ENCODE data around the gene MAP2K5. TPM values are rescaled to one million over a fixed set of nuclear protein-coding genes. Genes with fewer than 3 reads are reported as not detected.

Gene MAP2K5
- total RNA-seq, 2 experiments from 2014 or later: 18.0 to 26.7 TPM

DNA sequence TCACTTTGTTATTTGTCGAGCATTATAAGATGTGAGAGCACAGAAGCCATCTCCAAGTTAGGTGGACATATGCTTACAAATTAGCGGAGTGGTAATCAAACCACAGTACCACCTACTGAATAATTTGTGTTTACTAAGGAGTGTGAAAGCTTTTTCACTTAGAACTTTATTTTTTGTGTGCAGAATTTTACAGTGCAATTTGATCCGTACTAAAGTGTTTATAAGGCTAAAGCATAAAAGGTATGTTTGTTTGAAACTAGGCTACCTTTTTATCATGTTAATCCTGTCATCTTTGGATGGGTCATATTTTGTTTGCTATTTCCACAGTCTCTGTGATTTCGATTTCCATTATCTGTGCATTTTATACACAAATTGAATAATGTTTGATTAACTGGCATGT is 37.5 kb downstream of the MAP2K5 start:
- CTCF ChIA-PET: interaction anchor here (1.5 kb wide), 1 partner anchor 135 kb away, joined by 3 read pairs; no protein-coding TSS in a partner anchor
- intact Hi-C loops (cut with DNase I, micrococcal nuclease): no loop called here
- no peak overlapping the region for H3K4me3 Mint-ChIP-seq
- H3K9me3 Mint-ChIP-seq (ENCODE audit: low read depth): no peaks in the 10 kb centered on the region
- ATAC-seq (no peak), DNase-seq (no peak)
- peaks cover 1% of the 10 kb centered on the region for H3K4me1 Mint-ChIP-seq
- H3K36me3 Mint-ChIP-seq (ENCODE audit: low read depth): peaks cover 4% of the 10 kb centered on the region
- no peak overlapping the region for H3K27ac Mint-ChIP-seq
- POLR2A ChIA-PET: no interaction called here
- H3K27me3 Mint-ChIP-seq: no peaks in the 10 kb centered on the region

DNA sequence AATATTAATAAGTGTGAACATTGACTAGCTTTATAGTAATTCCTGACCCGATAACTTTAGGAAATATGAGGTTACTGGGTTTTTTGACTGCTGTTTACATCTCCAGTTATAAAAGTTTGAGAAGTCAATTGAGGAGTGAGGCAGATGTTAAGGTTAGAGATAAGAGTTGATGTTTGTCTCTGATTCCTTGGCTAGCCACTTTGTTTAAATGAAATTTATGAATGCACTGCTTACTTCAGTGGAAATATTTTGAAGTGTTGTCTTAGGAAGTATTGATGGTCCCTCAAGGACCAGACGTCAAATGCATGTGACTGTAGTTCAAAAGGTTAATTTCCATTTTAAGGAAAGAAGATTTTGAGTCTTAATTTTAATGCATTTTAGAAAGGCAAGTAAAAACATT is 41.7 kb downstream of the MAP2K5 start:
- H3K4me1 Mint-ChIP-seq: no peaks in the 10 kb centered on the region
- H3K27ac Mint-ChIP-seq: no peak overlapping the region
- H3K36me3 Mint-ChIP-seq (ENCODE audit: low read depth): peaks cover 16% of the 10 kb centered on the region
- ChIA-PET CTCF (no interaction called here), POLR2A (no interaction called here)
- intact Hi-C loops (cut with DNase I, micrococcal nuclease): no loop called here
- H3K9me3 Mint-ChIP-seq (ENCODE audit: low read depth): no peaks in the 10 kb centered on the region
- DNase-seq (no peak), ATAC-seq (no peak)
- H3K4me3 Mint-ChIP-seq: no peak overlapping the region
- no peaks in the 10 kb centered on the region for H3K27me3 Mint-ChIP-seq

DNA sequence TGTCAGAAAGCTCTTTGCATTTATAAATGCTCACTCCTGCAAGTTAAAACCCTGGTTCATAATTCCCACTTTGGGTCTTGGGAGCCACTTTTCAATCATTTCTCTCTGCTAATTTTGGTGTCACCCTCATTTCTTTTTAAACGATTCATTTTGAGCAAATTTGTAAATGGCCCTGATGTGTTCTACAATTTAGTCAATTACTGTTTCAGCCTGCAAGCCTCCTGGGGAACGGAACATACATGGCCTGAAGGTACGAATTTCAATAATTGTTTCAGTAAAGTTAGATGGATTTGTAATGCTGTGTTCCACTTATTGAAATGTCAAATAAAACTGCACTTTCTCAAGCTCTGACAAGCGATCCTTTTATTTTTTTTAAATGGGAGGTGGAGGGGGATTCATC is 43.2 kb downstream of the MAP2K5 start:
- H3K36me3 Mint-ChIP-seq (ENCODE audit: low read depth): peaks cover 16% of the 10 kb centered on the region
- no peak for ATAC-seq
- intact Hi-C loops (cut with DNase I, micrococcal nuclease): no loop called here

GRCh38 chr15:67587331-67587730 is 44.8 kb downstream of the MAP2K5 start:
- intact Hi-C loops (cut with DNase I, micrococcal nuclease): no loop called here
- DNase-seq: no peak
- Mint-ChIP-seq H3K27me3 (no peaks in the 10 kb centered on the region), H3K4me3 (no peak overlapping the region), H3K27ac (no peak overlapping the region), H3K36me3 (ENCODE audit: low read depth) (peaks cover 16% of the 10 kb centered on the region), H3K9me3 (ENCODE audit: low read depth) (no peaks in the 10 kb centered on the region), H3K4me1 (no peaks in the 10 kb centered on the region)
- ATAC-seq: no peak
- ChIA-PET CTCF (no interaction called here), POLR2A (interaction anchor here (0.5 kb wide), 2 partner anchors 157 to 586 kb away, joined by 4 to 7 read pairs; no protein-coding TSS in a partner anchor)

More for the DNA sequence above, 43.2 kb downstream of the MAP2K5 start:
- Mint-ChIP-seq H3K27me3 (no peaks in the 10 kb centered on the region), H3K27ac (no peak overlapping the region), H3K4me1 (no peaks in the 10 kb centered on the region), H3K4me3 (no peak overlapping the region), H3K9me3 (ENCODE audit: low read depth) (no peaks in the 10 kb centered on the region)
- ChIA-PET POLR2A (no interaction called here), CTCF (interaction anchor here (1.2 kb wide), 1 partner anchor 13 kb away, joined by 3 read pairs; no protein-coding TSS in a partner anchor)
- no peak for DNase-seq

DNA sequence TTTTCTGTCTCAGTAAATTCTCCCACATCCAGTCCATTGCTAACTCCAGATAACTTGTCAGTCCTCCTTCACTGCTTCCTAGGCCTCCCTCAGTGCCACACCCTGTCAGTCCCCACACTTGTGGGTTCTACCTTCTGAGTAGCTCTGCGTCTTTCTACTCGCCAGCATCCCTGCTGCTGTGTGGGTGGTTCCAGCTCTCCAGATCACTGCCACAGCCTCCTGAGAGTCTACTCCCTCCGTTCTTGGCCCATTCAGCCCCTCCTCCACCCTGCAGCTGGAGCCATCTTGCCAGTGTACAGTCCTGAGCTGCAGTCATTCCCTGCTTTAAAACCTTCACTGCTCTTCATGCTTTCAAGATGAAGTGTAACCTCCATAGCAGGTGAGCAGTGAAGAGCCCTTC is 45.3 kb downstream of the MAP2K5 start:
- intact Hi-C loops (cut with DNase I, micrococcal nuclease): no loop called here
- POLR2A ChIA-PET: interaction anchor here (0.5 kb wide), 1 partner anchor 157 kb away, joined by 4 read pairs; no protein-coding TSS in a partner anchor
- H3K4me1 Mint-ChIP-seq: no peaks in the 10 kb centered on the region
- H3K4me3 Mint-ChIP-seq: no peak overlapping the region
- H3K27me3 Mint-ChIP-seq: no peaks in the 10 kb centered on the region
- peaks cover 18% of the 10 kb centered on the region for H3K36me3 Mint-ChIP-seq (ENCODE audit: low read depth)
- CTCF ChIA-PET: no interaction called here
- H3K27ac Mint-ChIP-seq: no peak overlapping the region
- ATAC-seq: no peak
- DNase-seq: no peak
- H3K9me3 Mint-ChIP-seq (ENCODE audit: low read depth): no peaks in the 10 kb centered on the region

DNA sequence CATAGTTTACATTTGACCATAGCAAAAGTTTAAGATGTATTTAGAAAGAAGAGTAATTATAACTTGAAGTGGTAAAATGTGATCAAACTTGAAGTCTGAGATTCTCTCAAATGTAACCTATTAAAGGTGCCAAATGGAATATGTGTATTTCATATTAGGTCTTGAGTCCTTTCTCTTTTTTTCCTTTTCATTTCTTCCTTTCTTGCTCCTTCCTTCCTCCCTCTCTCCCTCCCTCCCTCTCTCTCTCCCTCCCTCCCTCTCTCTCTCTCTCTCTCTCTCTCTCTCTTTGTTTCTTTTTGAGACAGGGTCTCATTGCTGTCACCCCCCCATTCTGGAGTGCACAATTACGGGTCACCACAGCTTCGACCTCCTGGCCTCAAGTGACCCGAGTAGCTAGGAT is 47.7 kb downstream of the MAP2K5 start:
- Mint-ChIP-seq H3K4me3 (no peak overlapping the region), H3K9me3 (ENCODE audit: low read depth) (no peaks in the 10 kb centered on the region), H3K4me1 (no peaks in the 10 kb centered on the region), H3K36me3 (ENCODE audit: low read depth) (peaks cover 22% of the 10 kb centered on the region), H3K27me3 (no peaks in the 10 kb centered on the region), H3K27ac (no peak overlapping the region)
- ATAC-seq: no peak
- ChIA-PET CTCF (interaction anchor here (0.6 kb wide), 1 partner anchor 94 kb away, joined by 3 read pairs; no protein-coding TSS in a partner anchor), POLR2A (no interaction called here)
- intact Hi-C loops (cut with DNase I, micrococcal nuclease): no loop called here
- no peak for DNase-seq

- intact Hi-C loops (cut with DNase I, micrococcal nuclease): no loop called here
- no peak overlapping the region for H3K27ac Mint-ChIP-seq
- no peak for ATAC-seq
- ChIA-PET POLR2A (no interaction called here), CTCF (interaction anchor here (0.7 kb wide), 1 partner anchor 13 kb away, joined by 3 read pairs; no protein-coding TSS in a partner anchor)
- DNase-seq: no peak
- no peak overlapping the region for H3K4me3 Mint-ChIP-seq
- H3K9me3 Mint-ChIP-seq (ENCODE audit: low read depth): no peaks in the 10 kb centered on the region
- no peaks in the 10 kb centered on the region for H3K27me3 Mint-ChIP-seq
- H3K4me1 Mint-ChIP-seq: no peaks in the 10 kb centered on the region
- peaks cover 21% of the 10 kb centered on the region for H3K36me3 Mint-ChIP-seq (ENCODE audit: low read depth)
Observed at GRCh38 chr15:67592245-67592644, 49.7 kb downstream of the MAP2K5 start.

DNA sequence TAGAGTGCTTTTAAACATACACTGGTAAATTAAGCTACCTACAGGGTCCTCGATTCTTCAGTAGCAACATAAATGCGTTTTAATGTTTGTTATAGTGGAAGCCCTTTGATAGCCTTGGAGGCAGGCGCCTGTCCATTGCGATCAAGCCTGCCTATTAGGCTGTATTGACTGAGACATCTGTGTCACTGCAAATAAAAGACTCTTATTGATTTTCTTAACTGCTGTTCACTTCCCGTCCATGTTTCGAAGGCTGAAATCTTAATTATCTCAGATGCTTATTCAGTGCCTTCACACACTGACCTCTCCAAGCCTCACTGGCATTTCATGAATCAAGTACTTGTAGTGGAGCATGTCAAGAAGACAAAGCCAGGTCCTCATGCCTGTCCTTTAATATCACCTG is 51.1 kb downstream of the MAP2K5 start:
- Mint-ChIP-seq H3K36me3 (ENCODE audit: low read depth) (peaks cover 13% of the 10 kb centered on the region), H3K9me3 (ENCODE audit: low read depth) (no peaks in the 10 kb centered on the region), H3K4me1 (no peaks in the 10 kb centered on the region), H3K27me3 (no peaks in the 10 kb centered on the region), H3K27ac (no peak overlapping the region), H3K4me3 (no peak overlapping the region)
- DNase-seq: no peak
- CTCF ChIA-PET: no interaction called here
- POLR2A ChIA-PET: no interaction called here
- ATAC-seq: no peak
- intact Hi-C loops (cut with DNase I, micrococcal nuclease): no loop called here

DNA sequence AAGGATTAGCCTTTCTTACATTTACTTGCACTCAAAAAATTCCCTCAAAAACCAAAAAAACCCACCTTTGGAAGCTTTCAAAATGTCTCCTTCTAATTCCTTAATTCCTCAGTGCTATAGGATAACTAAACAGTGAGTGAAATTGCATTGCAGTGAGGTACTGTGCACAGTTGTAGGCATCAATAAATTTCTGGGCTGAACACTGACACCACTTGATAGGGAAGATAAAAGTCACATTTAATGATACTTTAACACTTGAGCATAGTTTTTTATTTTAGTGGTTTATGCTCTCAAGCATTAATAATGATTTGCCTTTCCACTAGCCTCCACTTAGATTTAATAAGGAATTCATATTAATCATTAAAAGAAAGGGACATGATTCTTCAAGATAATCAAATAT is 52.3 kb downstream of the MAP2K5 start:
- no peak overlapping the region for H3K4me3 Mint-ChIP-seq
- H3K27ac Mint-ChIP-seq: no peak overlapping the region
- POLR2A ChIA-PET: no interaction called here
- CTCF ChIA-PET: interaction anchor here (0.7 kb wide), 1 partner anchor 16 kb away, joined by 3 read pairs; no protein-coding TSS in a partner anchor
- no peaks in the 10 kb centered on the region for H3K4me1 Mint-ChIP-seq
- intact Hi-C loops (cut with DNase I, micrococcal nuclease): no loop called here
- peaks cover 16% of the 10 kb centered on the region for H3K36me3 Mint-ChIP-seq (ENCODE audit: low read depth)
- H3K27me3 Mint-ChIP-seq: no peaks in the 10 kb centered on the region
- DNase-seq (no peak), ATAC-seq (no peak)
- no peaks in the 10 kb centered on the region for H3K9me3 Mint-ChIP-seq (ENCODE audit: low read depth)

GRCh38 chr15:67595572-67595971 is 53.1 kb downstream of the MAP2K5 start:
- H3K4me1 Mint-ChIP-seq: no peaks in the 10 kb centered on the region
- H3K36me3 Mint-ChIP-seq (ENCODE audit: low read depth): peaks cover 16% of the 10 kb centered on the region
- no peak for ATAC-seq
- no peak for DNase-seq
- no peak overlapping the region for H3K4me3 Mint-ChIP-seq
- no peaks in the 10 kb centered on the region for H3K27me3 Mint-ChIP-seq
- CTCF ChIA-PET: interaction anchor here (0.6 kb wide), 1 partner anchor 565 kb away, joined by 3 read pairs; no protein-coding TSS in a partner anchor
- POLR2A ChIA-PET: no interaction called here
- H3K27ac Mint-ChIP-seq: no peak overlapping the region
- H3K9me3 Mint-ChIP-seq (ENCODE audit: low read depth): no peaks in the 10 kb centered on the region
- intact Hi-C loops (cut with DNase I, micrococcal nuclease): no loop called here

- ATAC-seq (no peak), DNase-seq (no peak)
- Mint-ChIP-seq H3K27me3 (no peaks in the 10 kb centered on the region), H3K27ac (no peak overlapping the region), H3K4me1 (no peaks in the 10 kb centered on the region), H3K36me3 (ENCODE audit: low read depth) (peaks cover 11% of the 10 kb centered on the region), H3K4me3 (no peak overlapping the region), H3K9me3 (ENCODE audit: low read depth) (no peaks in the 10 kb centered on the region)
- ChIA-PET POLR2A (no interaction called here), CTCF (no interaction called here)
- intact Hi-C loops (cut with DNase I, micrococcal nuclease): no loop called here
Observed at GRCh38 chr15:67601073-67601472, 58.6 kb downstream of the MAP2K5 start.

- peaks cover 11% of the 10 kb centered on the region for H3K36me3 Mint-ChIP-seq (ENCODE audit: low read depth)
- H3K4me1 Mint-ChIP-seq: no peaks in the 10 kb centered on the region
- ChIA-PET CTCF (no interaction called here), POLR2A (no interaction called here)
- H3K9me3 Mint-ChIP-seq (ENCODE audit: low read depth): no peaks in the 10 kb centered on the region
- H3K4me3 Mint-ChIP-seq: no peak overlapping the region
- DNase-seq (no peak), ATAC-seq (no peak)
- H3K27me3 Mint-ChIP-seq: no peaks in the 10 kb centered on the region
- H3K27ac Mint-ChIP-seq: no peak overlapping the region
- intact Hi-C loops (cut with DNase I, micrococcal nuclease): no loop called here
Observed at GRCh38 chr15:67603063-67603462, 60.6 kb downstream of the MAP2K5 start.

GRCh38 chr15:67605871-67606270 is 63.4 kb downstream of the MAP2K5 start:
- no peaks in the 10 kb centered on the region for H3K9me3 Mint-ChIP-seq (ENCODE audit: low read depth)
- no peak overlapping the region for H3K27ac Mint-ChIP-seq
- no peak overlapping the region for H3K4me3 Mint-ChIP-seq
- H3K4me1 Mint-ChIP-seq: no peaks in the 10 kb centered on the region
- intact Hi-C loops (cut with DNase I, micrococcal nuclease): no loop called here
- DNase-seq (no peak), ATAC-seq (no peak)
- CTCF ChIA-PET: interaction anchor here (0.6 kb wide), 1 partner anchor 13 kb away, joined by 3 read pairs; no protein-coding TSS in a partner anchor
- POLR2A ChIA-PET: no interaction called here
- no peaks in the 10 kb centered on the region for H3K27me3 Mint-ChIP-seq
- H3K36me3 Mint-ChIP-seq (ENCODE audit: low read depth): peaks cover 9% of the 10 kb centered on the region
